ENCODE measurements around the gene GTF2B.
A peak's percentile ranks its signal among the peaks of the same experiment; 100 is the strongest.
"Not testable (repeated sequence)": the region's sequence is repeated elsewhere in the genome, so short reads cannot be mapped to it uniquely, and the experiment has no call there.

GTF2B gene

DNA sequence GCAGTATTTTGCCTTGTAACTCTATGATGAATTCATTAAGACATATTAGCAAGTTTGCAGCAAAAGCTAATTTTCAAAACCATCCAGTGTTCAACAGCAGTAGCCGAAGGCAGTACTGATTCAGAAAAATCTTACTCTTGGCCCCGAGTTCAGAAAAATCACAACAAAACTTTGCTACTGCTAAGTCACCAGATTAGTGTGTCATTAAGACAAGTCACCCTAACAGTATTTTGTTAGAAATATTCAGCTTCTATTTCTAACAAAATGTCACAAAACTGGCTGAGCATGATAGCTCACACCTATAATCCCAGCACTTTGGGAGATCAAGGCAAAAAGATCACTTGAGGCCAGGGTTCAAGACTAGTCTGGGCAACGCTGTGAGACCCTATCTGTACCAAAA lies 8.2 kb downstream of the GTF2B start:
- no peak for DNase-seq (ENCODE audit: low spot score)

DNA sequence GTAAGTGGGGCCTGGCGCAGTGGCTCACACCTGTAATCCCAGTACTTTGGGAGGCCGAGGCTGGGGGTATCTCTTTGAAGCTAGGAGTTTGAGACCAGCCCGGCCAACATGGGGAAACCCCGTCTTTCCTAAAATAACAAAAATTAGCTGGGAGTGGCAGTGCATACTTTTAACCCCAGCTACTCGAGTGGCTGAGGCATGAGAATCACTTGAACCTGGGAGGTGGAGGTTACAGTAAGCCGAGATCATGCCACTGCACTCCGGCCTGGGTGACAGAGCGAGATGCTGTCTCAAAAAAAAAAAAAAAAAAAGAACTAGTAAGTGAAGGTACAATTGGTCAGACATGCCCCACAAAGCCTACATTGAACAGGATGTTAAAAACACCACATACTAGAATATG lies 10.7 kb downstream of the GTF2B start:
- not testable (repeated sequence) for DNase-seq (ENCODE audit: low spot score)

DNA sequence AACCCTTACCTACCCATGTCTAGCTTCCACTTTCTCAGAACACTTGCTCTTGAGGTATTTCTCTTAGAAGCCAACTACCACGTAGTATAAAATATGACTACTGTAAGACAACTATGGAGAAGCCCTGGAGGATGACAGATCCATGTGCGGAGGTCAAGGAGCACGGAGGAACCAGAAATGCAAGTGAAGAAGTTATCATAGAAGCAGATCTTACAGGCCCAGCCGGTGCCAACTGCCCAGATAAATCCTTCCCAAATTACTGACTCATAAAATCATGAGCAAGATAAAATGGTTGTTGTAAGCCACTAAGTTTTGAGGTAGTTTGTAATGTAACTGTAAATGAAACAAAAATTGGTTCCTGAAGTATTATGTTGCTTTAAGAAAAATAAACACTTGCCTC lies 12.6 kb downstream of the GTF2B start:
- no peak for DNase-seq (ENCODE audit: low spot score)

DNA sequence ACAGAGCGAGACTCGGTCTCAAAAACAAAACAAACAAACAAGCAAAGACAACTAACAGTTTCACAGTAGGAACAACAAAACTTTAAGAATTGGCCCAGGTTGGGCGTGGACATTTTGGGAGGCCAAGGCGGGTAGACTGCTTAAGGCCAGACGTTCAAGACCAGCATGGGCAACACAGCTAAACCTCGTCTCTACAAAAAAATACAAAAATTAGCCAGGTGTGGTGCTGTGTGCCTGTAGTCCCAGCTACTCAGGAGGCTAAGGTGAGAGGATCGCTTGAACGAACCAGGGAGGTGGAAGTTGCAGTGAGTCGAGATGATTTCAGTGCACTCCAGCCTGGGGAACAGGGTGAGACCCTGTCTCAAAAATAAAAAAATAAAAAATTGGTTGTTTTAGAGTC lies 13.5 kb downstream of the GTF2B start:
- no peak for DNase-seq (ENCODE audit: low spot score)

DNA sequence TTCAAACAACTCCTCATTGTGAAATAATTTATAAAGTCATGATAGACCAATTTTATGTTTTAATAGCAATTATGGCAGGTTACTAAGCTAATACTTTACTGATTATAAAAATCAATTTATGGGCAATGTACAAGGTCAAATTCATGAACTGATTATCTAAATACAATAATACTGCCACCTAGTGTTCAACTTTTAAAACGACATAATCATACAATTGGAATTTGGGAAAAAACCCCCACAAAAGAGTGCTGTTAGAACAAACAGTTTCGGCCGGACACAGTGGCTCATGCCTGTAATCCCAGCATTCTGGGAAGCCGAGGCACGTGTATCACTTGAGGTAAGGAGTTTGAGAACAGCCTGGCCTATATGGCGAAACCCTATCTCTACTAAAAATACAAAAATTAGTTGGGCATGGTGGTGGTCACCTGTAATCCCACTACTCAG lies 14.0 kb downstream of the GTF2B start:
- DNase-seq (ENCODE audit: low spot score), result peak; percentile 47

DNA sequence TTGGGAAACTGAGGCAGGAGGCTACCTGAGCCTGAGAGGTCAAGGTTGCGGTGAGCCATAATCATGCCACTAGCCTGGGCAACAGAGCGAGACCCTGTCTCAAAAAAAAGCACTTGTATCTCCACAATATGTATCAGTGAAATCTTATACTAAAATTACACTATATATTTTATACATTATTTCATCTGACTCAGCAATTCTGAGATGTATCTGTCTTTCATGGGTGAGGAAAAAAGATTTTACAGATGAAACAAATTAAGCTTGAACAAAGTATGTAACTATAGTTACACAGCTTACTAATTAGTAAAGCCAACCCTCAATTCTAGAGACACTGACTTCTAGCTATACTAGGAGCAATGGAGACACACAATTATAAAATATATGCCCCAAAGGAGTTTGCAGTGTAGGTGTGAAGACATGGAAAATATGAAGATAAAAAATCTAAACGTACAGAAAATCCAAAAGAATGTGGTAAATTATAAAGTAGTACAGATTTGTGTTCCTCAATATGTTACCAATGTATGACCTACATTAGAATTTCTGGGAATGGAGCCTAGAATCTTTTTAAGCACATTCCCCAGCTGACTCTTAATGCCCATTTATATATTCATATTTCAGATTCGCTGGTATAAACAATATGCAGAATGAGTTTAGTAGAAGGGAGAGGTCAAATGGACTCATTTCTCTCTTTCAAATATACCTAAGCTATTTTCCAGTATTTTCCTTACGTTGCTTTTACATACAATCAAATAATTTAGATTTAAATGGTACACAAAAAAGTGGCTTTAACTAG lies 14.6 kb downstream of the GTF2B start:
- DNase-seq (ENCODE audit: low spot score), result no peak

DNA sequence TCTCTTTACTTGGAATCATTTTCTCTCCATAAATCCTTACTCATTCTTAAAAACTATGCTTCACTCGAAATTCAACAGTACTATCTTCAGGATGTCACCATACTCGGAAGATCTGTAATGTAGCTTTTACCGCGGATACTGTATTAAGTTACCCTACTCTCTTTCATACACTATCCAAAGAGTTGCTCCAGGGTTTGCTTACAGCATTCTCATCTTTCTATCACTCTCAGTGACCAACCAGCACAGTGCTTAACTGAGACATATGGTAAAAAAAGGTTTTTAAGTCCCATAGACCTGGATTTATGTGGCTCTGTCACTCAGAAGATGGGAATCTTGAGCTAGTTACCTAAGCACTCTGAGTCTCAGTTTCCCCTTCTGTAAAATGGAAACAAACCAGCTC lies 15.8 kb downstream of the GTF2B start:
- no peak for DNase-seq (ENCODE audit: low spot score)

DNA sequence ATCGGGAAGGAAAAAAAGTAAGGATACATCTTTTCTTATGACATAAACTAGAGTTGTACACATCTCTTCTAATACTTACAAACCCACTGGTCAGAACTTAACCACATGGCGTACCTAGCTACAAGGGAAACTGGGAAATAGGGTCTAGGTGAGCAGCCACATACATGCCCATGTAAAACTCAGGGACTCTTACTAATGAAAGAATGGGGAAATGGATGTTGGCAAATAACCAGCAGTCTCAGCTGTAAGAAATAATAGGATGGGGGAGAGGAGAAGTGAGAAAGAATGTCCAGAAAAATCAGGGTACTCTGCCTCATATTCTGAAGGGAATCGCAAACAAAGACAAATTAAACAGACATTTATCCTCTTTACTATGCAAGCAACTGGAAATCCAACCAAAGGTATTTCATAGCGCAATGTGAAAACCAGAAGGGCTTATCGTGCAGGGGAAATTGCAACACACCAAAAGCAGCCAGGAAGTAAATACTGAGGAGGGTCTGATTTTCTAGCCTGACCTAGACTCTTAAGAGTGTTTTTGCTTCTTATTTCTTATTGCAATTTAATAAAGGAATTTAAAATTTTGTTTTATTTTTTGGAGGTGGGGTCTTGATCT lies 17.5 kb downstream of the GTF2B start:
- DNase-seq (ENCODE audit: low spot score), result no peak

DNA sequence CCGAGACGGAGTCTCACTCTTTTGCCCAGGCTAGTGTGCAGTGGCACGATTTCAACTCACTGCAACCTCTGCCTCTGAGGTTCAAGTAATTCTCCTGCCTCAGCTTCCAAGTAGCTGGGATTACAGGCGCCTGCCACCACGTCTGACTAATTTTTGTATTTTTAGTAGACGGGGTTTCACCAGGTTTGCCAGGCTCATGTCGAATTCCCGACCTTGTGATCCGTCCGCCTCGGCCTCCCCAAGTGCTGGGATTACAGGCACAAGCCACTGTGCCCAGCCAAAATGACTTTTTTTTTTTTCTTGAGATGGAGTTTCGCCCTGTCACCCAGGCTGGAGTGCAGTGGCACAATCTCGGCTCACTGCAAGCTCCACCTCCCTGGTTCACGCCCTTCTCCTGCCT lies 21.7 kb downstream of the GTF2B start:
- not testable (repeated sequence) for DNase-seq (ENCODE audit: low spot score)

DNA sequence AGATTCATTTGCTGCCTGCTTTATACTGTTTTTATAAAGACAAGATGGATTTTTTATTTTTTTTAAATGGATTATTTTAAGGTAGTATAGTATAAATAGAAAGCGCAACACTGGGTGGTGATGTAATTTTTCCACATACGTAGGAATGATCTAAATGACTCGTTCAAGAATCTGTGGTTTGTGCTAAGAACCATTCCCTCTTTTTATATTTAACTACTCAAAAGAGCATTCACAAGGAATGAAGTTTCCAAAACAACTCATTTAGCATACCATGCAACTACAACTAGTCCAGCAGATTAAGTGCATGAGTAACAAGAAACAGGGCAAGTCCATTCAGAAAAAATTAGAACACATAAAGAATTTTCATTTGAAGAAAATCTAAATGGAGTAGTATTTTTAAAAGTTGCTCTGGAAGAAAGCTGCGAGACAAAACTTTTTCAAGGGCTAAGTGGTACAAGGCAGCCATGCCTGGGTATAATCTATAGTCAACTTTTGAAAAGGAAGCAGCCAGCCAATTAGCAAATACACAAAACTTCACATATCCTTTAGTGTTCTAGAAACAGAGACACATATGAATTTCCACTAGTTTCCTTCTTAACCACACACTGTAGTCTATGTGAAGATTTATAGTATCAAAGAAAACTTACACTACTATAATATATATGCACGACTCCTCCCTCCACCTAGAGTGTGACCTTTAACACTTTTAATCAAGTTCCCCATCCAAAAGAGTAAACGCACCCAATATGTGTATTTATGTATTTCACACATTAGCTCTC lies 23.4 kb downstream of the GTF2B start:
- no peak for DNase-seq (ENCODE audit: low spot score)

DNA sequence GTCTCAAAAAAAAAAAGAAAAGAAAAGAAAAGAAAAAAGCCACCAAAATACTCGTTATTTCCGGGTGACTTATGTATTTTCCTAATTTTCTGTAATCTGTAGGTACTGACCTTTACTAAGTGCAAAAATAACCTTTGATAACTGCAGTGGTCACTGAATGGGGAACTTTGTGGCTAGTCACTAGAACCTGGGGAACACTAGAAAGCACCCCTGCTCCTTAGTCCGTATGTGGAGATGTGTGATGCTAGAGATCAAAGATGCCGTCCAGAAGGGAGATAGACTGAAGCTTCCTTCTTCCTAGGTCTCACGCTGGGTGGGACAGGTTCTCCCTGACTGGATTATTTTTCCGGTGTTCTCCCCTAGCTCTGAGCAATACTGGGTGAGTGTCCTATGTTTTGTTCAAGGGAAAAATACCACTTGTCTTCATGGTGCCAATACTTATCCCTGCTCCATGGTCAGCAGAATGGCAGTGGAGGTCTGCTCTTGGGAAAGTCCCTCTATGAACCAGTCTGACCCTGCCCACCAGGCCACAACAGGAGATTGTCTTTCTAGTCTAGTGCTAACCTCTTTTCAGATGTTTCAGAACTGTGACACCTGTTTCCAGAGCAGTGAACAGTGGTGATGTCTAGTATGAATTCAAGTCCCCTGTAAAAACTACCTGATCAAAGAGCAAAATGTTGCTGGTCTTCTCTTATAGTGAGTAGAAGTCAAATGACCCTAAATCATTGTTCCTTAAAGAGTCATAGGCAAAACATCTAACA lies 39.9 kb downstream of the GTF2B start:
- DNase-seq (ENCODE audit: low spot score), result no peak

DNA sequence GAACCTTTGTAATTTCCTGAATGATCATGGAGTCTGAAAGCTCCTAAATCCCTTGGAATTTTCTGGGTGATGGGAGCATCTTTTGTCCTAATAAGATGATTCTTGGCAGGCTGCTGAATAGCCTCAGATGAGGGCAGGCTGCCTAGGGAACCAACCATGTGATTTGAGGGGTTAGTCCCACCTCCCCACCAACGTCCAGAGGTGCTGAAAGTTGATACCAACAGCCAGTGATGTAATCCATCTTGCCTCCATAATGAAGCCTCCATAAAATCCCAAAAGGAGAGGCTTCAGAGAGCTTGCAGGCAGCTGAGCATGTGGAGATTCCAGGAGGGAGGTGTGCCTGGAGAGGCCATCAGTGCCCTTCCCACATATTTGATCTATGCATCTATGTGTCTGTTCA lies 43.7 kb downstream of the GTF2B start:
- no peak for DNase-seq (ENCODE audit: low spot score)

DNA sequence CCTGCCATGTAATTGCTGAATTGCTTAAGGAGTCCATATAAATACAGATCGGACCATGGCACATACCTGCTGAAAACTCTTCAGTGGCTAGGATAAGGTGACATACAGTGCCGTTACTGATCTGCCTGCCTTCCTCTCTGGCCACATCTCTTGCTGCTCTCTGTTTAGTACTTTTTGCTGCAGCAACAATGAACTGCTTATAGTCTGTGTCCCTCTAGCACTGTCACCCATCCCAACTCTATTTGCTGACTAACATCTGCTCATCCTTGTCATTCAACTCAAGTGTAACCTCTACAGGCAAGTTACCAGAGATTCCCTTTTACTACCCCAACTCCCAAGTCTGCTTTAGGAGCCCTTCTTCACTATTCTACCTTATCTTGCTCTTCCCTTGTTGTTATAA lies 65.6 kb downstream of the GTF2B start:
- no peak for DNase-seq (ENCODE audit: low spot score)

DNA sequence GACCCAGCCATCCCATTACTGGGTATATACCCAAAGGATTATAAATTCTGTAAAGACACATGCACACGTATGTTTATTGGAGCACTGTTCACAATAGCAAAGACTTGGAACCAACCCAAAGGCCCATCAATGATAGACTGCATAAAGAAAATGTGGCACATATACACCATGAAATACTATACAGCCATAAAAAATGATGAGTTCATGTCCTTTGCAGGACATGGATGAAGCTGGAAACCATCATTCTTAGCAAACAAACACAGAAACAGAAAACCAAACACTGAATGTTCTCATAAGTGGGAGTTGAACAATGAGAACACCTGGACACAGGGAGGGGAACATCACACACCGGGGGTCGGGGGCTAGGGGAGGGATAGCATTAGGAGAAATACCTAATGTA lies 71.7 kb downstream of the GTF2B start:
- not testable (repeated sequence) for DNase-seq (ENCODE audit: low spot score)

DNA sequence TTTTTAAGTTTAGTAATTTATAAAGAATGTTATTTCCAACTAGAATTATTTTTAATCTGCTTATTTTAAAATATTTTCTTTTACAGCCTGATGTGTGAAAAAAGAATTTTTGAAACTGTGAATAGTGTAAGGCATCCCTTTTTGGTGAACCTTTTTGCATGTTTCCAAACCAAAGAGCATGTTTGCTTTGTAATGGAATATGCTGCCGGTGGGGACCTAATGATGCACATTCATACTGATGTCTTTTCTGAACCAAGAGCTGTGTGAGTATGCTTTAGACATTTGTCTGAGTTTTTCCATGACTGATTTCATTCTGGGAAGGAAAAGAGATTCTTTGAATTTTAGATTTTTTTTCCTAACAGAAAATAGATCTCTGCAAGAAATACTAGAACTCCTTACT lies 77.9 kb downstream of the GTF2B start:
- DNase-seq (ENCODE audit: low spot score), result no peak

DNA sequence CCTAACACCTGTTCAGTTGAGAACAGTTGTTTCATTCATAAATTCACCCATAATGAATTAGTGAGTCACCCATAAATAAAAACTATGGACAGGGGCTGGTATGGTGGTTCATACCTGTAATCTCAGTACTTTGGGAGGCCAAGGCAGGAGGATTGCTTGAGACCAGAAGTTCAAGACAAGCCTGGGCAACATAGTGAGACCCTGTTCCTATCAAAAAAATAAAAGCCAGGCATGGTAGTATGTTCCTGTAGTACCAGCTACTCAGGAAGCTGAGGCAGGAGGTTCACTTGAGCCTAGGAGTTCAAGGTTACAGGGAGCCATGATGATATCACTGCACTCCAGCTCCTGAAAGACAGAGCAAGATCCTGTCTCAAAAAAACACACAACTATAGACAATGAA lies 79.0 kb downstream of the GTF2B start:
- no peak for DNase-seq (ENCODE audit: low spot score)

DNA sequence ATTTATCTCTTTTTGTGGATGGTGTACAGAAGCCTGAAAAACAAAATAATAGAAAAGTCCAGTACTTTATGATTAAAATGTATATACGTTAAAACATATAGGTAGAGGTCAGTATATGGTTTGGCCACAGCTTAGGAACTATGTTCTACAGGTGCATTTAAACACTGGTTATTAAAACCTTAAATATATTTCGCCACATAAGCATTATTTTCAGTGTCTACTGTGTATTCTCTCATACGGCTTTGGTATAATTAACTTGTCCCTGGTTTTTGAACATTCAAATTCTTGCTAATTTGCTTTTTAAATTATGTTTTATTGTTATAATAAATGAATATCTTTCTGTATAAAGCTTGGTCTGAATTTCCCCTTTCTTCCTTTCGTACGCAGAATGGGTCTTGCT lies 87.9 kb downstream of the GTF2B start:
- no peak for DNase-seq (ENCODE audit: low spot score)

DNA sequence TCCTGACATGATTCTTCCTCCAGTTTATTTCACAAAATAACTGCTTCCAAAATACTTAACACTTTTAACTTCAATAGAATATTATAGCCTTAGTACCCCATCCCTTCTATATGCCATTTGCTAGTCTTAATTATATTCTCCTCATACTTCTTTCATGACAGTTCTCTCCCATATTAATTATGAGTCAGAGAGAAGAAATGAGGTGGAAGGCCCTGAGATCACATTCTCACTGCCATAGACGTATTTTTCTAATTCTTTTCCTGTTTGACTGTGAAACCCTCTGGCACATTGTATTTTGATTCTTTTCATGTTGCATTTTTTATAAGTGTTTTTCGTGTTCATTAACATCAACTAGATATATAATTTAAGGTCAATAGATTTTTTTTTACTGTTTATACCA lies 88.4 kb downstream of the GTF2B start:
- DNase-seq (ENCODE audit: low spot score), result no peak

All from NAMALWA (cell line).